ENCODE data around the gene CTNNA2.

The CTNNA2 gene

GRCh38 chr2:79702905-79703304 lies 190.1 kb downstream of the CTNNA2 start:
- DNase-seq (ENCODE audit: low read depth in 1 of 2, low spot score in 1 of 2): no peak

- DNase-seq (ENCODE audit: low read depth in 1 of 2, low spot score in 1 of 2): no peak
Measured at GRCh38 chr2:79711098-79711497, 198.2 kb downstream of the CTNNA2 start.

- no peak for DNase-seq (ENCODE audit: low read depth in 1 of 2, low spot score in 1 of 2)
Measured at GRCh38 chr2:79713131-79713785, 200.4 kb downstream of the CTNNA2 start.

GRCh38 chr2:79714283-79714682 lies 201.4 kb downstream of the CTNNA2 start:
- DNase-seq (ENCODE audit: low read depth in 1 of 2, low spot score in 1 of 2): no peak

- DNase-seq (ENCODE audit: low read depth in 1 of 2, low spot score in 1 of 2): no peak
Measured at GRCh38 chr2:79715338-79715737, 202.5 kb downstream of the CTNNA2 start.

GRCh38 chr2:79716266-79716665 lies 203.4 kb downstream of the CTNNA2 start:
- no peak for DNase-seq (ENCODE audit: low read depth in 1 of 2, low spot score in 1 of 2)

- DNase-seq (ENCODE audit: low read depth in 1 of 2, low spot score in 1 of 2): no peak
Measured at GRCh38 chr2:79717364-79718007, 204.6 kb downstream of the CTNNA2 start.

- DNase-seq (ENCODE audit: low read depth in 1 of 2, low spot score in 1 of 2): no peak
Measured at GRCh38 chr2:79721061-79721460, 208.2 kb downstream of the CTNNA2 start.

GRCh38 chr2:79721966-79722365 lies 209.1 kb downstream of the CTNNA2 start:
- DNase-seq (ENCODE audit: low read depth in 1 of 2, low spot score in 1 of 2): no peak

GRCh38 chr2:79723830-79724229 lies 211.0 kb downstream of the CTNNA2 start:
- DNase-seq (ENCODE audit: low read depth in 1 of 2, low spot score in 1 of 2): no peak

GRCh38 chr2:79729532-79729931 lies 216.7 kb downstream of the CTNNA2 start:
- DNase-seq (ENCODE audit: low read depth in 1 of 2, low spot score in 1 of 2): no peak

GRCh38 chr2:79734518-79734917 lies 221.7 kb downstream of the CTNNA2 start:
- DNase-seq (ENCODE audit: low read depth in 1 of 2, low spot score in 1 of 2): no peak

GRCh38 chr2:79740879-79741443 lies 228.1 kb downstream of the CTNNA2 start:
- DNase-seq (ENCODE audit: low read depth in 1 of 2, low spot score in 1 of 2): no peak

- no peak for DNase-seq (ENCODE audit: low read depth in 1 of 2, low spot score in 1 of 2)
Measured at GRCh38 chr2:79750321-79750720, 237.5 kb downstream of the CTNNA2 start.

GRCh38 chr2:79757526-79757925 lies 244.7 kb downstream of the CTNNA2 start:
- DNase-seq (ENCODE audit: low read depth in 1 of 2, low spot score in 1 of 2): no peak

- DNase-seq (ENCODE audit: low read depth in 1 of 2, low spot score in 1 of 2): no peak
Measured at GRCh38 chr2:79758042-79758441, 245.2 kb downstream of the CTNNA2 start.

- DNase-seq (ENCODE audit: low read depth in 1 of 2, low spot score in 1 of 2): no peak
Measured at GRCh38 chr2:79758749-79759282, 246.0 kb downstream of the CTNNA2 start.

GRCh38 chr2:79770926-79771325 lies 258.1 kb downstream of the CTNNA2 start:
- DNase-seq (ENCODE audit: low read depth in 1 of 2, low spot score in 1 of 2): no peak

- no peak for DNase-seq (ENCODE audit: low read depth in 1 of 2, low spot score in 1 of 2)
Measured at GRCh38 chr2:79771493-79771892, 258.6 kb downstream of the CTNNA2 start.

- no peak for DNase-seq (ENCODE audit: low read depth in 1 of 2, low spot score in 1 of 2)
Measured at GRCh38 chr2:79774016-79774415, 261.2 kb downstream of the CTNNA2 start.

GRCh38 chr2:79776461-79776860 lies 263.6 kb downstream of the CTNNA2 start:
- no peak for DNase-seq (ENCODE audit: low read depth in 1 of 2, low spot score in 1 of 2)

- no peak for DNase-seq (ENCODE audit: low read depth in 1 of 2, low spot score in 1 of 2)
Measured at GRCh38 chr2:79780781-79781180, 267.9 kb downstream of the CTNNA2 start.

All from stimulated activated CD4-positive, alpha-beta T cell treated with anti-CD3 and anti-CD28 coated beads, Interleukin-15, amount 100 ng/mL, for 1 hour (primary cell).